ENCODE data around the gene RNU5B-1.
A peak's percentile ranks its signal among the peaks of the same experiment; 100 is the strongest.

Gene RNU5B-1

DNA sequence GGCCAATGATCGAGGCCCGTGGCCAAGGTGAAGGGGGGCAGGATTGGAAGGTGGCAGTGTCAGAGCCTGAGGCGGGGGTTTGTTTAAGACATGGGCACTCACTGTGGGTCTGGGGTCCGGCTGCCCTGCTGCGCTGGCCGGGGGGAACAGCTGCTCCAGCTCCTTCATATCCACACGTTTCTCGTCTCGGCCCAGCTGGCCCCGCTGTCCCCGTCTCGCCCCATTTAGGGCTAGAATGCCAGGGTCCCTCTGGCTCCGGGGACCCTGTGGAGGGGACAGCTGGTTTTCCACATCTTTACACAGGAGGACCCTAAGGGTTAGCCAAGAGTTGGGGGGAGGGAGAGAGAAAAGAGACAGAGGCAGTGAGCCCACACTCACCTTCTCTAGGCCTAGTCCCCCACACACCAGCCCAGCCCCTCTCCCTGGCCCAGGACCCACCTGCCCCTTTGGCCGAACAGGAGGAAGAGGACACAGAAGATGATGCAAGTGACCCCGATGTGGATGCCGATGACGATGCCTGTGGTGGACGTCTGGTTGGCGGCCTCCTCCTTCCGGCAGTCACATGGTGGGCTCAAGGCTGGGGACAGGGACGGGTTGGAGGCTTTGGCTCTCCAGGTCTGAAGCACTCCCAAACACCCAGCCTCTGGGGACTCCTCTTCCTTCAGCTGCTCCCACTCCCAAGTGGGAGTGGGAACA is 25.0 kb downstream of the RNU5B-1 start:
- Histone ChIP-seq H3K9me3 (ENCODE audit: insufficient read depth, low read length) (no peaks in the 10 kb centered on the region), H3K4me1 (ENCODE audit: insufficient read depth, insufficient read length) (peaks cover 17% of the 10 kb centered on the region), H3K27me3 (ENCODE audit: insufficient read depth, insufficient read length) (no peaks in the 10 kb centered on the region), H3K9ac (ENCODE audit: insufficient read length, low read depth) (no peak overlapping the region), H3K4me3 (ENCODE audit: insufficient read length, low read depth) (no peak overlapping the region), H3K36me3 (ENCODE audit: insufficient read depth, insufficient read length, low read length) (peaks cover 69% of the 10 kb centered on the region)
- TF ChIP-seq SUZ12 (IDR thresholded peaks at IDR 0.05; ENCODE audit: extremely low read depth, insufficient read depth, insufficient read length) = no peak
- TF ChIP-seq YY1 (IDR thresholded peaks at IDR 0.05; ENCODE audit: insufficient read depth, insufficient read length) = no peak
- no peak for TF ChIP-seq ZNF274 (IDR thresholded peaks at IDR 0.05; ENCODE audit: low read depth, low read length)
- DNase-seq (ENCODE audit: low read depth, low spot score) = no peak

DNA sequence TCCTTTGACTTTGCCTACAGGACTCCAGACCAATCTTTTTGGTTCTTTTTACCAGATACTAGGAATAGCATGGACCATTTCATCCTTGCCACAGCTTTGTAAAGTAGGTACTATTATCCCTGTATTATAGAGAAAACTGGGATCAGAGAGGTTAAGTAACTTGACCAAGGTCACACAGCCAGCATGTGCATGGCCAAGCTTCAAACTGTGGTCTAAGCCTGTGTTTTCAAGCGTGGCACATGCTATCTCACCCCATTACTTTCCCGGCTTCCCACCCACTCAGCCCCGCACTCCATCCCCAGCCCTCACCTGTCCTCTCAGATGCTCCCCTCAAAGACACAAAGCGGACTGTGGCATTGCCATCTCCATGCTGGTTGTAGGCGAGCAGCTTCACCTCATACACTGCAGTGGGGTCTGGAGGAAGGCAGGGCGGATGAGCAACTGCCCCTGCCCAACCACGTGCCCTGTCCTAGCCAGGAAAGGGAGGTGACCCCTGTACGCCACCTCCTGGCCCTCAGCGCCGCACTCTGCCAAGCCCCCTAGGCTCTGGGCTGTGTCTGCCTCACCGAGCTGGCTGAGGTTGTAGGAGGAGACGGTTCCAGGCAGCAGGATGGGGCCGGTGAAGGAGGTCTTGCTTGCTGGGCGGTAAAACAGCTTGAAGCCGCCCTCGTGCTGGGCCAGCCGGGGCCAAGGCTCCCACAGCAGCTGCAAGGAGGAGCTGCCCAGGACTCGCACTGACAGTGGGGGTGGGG is 25.7 kb downstream of the RNU5B-1 start:
- DNase-seq (ENCODE audit: low read depth, low spot score) = no peak
- peak overlapping the region; percentile 1 for H3K9ac ChIP-seq (ENCODE audit: insufficient read length, low read depth)
- no peaks in the 10 kb centered on the region for H3K9me3 ChIP-seq (ENCODE audit: insufficient read depth, low read length)
- peaks cover 72% of the 10 kb centered on the region for H3K36me3 ChIP-seq (ENCODE audit: insufficient read depth, insufficient read length, low read length)
- peaks cover 23% of the 10 kb centered on the region for H3K4me1 ChIP-seq (ENCODE audit: insufficient read depth, insufficient read length)
- no peaks in the 10 kb centered on the region for H3K27me3 ChIP-seq (ENCODE audit: insufficient read depth, insufficient read length)
- TF ChIP-seq SUZ12 (IDR thresholded peaks at IDR 0.05; ENCODE audit: extremely low read depth, insufficient read depth, insufficient read length) (no peak), YY1 (IDR thresholded peaks at IDR 0.05; ENCODE audit: insufficient read depth, insufficient read length) (no peak), ZNF274 (IDR thresholded peaks at IDR 0.05; ENCODE audit: low read depth, low read length) (no peak)
- H3K4me3 ChIP-seq (ENCODE audit: insufficient read length, low read depth) = no peak overlapping the region

DNA sequence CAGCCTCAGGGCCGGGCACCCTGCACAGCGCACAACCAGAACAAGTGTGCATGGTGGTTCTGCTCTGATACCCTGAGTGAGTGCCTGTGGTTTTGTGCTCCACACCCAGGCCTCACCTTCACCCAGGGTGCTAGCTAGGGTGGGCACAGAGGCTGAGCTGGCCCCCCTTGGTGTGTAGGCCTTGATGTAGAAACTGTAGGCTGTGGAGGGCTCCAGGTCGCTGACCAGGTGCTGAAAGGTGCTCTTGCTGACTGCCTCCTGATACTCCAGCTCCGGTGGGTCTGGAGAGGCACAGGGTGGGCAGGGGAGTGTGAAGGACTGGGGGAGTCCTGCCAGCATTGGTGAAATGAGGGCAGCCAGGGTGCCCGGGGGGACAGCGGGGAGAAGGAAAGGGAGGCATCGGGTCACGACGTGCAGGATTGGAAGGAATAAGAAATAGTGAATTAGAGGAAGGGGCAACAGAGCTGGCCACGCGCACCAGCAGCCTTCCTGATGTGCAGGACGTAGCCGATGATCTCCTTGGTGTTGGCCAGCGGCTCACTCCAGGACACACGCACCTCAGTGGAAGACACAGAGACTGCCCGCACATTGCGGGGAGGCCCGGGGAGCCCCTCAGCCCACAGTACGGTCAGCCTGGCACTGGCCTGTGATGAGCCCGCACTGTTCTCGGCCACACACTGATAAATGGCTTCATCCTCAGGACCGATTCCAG is 26.6 kb downstream of the RNU5B-1 start:
- no peak for TF ChIP-seq ZNF274 (IDR thresholded peaks at IDR 0.05; ENCODE audit: low read depth, low read length)
- Histone ChIP-seq H3K4me1 (ENCODE audit: insufficient read depth, insufficient read length) (peaks cover 31% of the 10 kb centered on the region), H3K4me3 (ENCODE audit: insufficient read length, low read depth) (no peak overlapping the region), H3K36me3 (ENCODE audit: insufficient read depth, insufficient read length, low read length) (peaks cover 79% of the 10 kb centered on the region), H3K9me3 (ENCODE audit: insufficient read depth, low read length) (no peaks in the 10 kb centered on the region), H3K9ac (ENCODE audit: insufficient read length, low read depth) (peak overlapping the region; percentile 29), H3K27me3 (ENCODE audit: insufficient read depth, insufficient read length) (no peaks in the 10 kb centered on the region)
- no peak for DNase-seq (ENCODE audit: low read depth, low spot score)

DNA sequence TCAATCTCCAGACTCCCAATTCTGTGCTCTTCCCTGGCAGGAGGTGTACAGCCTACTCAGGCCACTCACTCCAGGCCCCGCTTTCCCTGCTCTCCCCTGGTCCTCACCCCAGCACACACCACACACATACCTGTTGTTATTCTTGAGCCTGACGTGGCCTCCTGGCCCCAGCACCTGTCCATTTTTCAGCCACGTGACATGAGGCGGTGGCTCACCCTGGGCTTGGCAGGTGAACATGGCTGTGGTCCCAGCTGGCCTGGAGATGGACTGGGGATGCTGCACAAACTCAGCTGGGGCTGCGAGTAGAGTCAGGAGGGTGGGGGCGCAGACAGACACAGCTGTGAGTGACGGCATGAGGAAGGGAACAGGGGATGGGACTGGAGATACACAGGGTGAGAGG is 27.3 kb downstream of the RNU5B-1 start:
- H3K4me3 ChIP-seq (ENCODE audit: insufficient read length, low read depth) = no peak overlapping the region
- no peaks in the 10 kb centered on the region for H3K9me3 ChIP-seq (ENCODE audit: insufficient read depth, low read length)
- H3K27me3 ChIP-seq (ENCODE audit: insufficient read depth, insufficient read length) = no peaks in the 10 kb centered on the region
- no peak for DNase-seq (ENCODE audit: low read depth, low spot score)
- TF ChIP-seq ZNF274 (IDR thresholded peaks at IDR 0.05; ENCODE audit: low read depth, low read length) (no peak), YY1 (IDR thresholded peaks at IDR 0.05; ENCODE audit: insufficient read depth, insufficient read length) (no peak), SUZ12 (IDR thresholded peaks at IDR 0.05; ENCODE audit: extremely low read depth, insufficient read depth, insufficient read length) (no peak)
- H3K36me3 ChIP-seq (ENCODE audit: insufficient read depth, insufficient read length, low read length) = peaks cover 79% of the 10 kb centered on the region
- peaks cover 33% of the 10 kb centered on the region for H3K4me1 ChIP-seq (ENCODE audit: insufficient read depth, insufficient read length)
- peak overlapping the region; percentile 17 for H3K9ac ChIP-seq (ENCODE audit: insufficient read length, low read depth)

DNA sequence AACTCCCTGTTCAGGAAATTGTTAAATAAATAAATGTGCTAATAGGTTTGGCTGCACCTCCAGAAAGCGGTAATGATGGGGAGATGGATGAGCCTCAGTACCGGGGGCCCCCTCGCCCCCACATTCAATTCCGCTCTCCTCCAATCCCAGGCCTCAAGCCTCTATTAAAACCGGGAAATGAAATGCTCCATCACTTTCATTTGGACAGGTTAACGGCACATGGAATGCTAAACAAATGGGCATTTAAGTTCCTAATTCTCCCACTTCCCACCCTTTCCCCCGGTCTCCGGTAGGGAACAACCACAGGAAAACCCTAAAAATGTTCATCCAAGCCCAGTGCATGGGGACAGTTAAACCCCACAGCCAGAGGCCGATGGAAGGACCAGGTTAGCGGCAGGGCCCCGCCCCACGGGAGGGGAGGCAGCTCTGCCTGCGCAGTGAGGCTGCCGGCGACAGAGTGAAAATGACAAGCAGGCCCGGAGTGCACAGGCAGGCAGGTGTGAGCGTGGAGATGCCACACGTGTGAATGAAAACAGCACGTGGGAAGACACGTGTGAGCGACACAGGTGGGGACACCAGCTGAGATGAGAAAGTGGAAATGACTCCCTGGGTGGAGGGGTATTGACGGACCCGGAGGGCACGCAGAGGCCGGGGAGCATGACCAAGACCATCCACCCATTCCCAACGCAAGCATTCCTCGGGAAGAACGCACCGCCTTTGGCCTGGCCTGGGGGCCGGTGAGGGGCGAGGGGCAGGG is 28.1 kb downstream of the RNU5B-1 start:
- Histone ChIP-seq H3K9me3 (ENCODE audit: insufficient read depth, low read length) (no peaks in the 10 kb centered on the region), H3K27me3 (ENCODE audit: insufficient read depth, insufficient read length) (no peaks in the 10 kb centered on the region), H3K9ac (ENCODE audit: insufficient read length, low read depth) (peak overlapping the region; percentile 51), H3K4me3 (ENCODE audit: insufficient read length, low read depth) (no peak overlapping the region), H3K36me3 (ENCODE audit: insufficient read depth, insufficient read length, low read length) (peaks cover 75% of the 10 kb centered on the region), H3K4me1 (ENCODE audit: insufficient read depth, insufficient read length) (peaks cover 40% of the 10 kb centered on the region)
- DNase-seq (ENCODE audit: low read depth, low spot score) = no peak
- TF ChIP-seq ZNF274 (IDR thresholded peaks at IDR 0.05; ENCODE audit: low read depth, low read length) = no peak
- TF ChIP-seq SUZ12 (IDR thresholded peaks at IDR 0.05; ENCODE audit: extremely low read depth, insufficient read depth, insufficient read length) = no peak
- no peak for TF ChIP-seq YY1 (IDR thresholded peaks at IDR 0.05; ENCODE audit: insufficient read depth, insufficient read length)

DNA sequence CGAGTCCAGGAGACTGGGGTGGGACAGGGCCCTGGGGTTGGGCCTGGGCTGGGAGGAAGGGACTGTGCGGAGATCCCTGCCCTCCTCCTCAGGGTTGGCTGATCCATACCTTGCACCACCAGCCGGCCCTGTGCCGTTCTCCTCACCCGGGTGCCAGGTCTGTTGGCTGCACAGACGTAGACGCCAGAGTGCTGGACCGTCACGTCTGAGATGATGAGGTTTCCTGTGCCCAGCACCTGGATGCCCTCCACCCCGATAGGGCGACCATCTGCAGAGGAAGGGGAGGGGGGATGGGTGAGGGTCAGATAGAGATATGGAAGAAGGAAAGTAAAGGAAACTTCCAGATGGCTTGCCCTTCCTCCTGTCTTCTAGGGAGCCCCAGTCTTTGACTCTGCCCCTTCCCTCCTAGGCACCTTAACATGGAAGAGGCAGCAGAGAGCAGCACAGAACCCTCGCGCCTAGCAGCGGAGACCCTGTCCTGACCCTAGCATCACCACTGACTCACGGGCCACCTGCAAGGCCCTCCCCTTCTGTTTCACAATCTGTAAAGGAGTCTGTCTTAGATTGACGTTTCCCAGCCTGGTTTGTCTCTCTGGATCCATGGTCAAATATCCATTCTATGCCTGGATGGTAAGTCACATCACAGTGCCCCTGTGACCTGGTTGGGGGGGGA is 28.8 kb downstream of the RNU5B-1 start:
- no peaks in the 10 kb centered on the region for H3K9me3 ChIP-seq (ENCODE audit: insufficient read depth, low read length)
- no peaks in the 10 kb centered on the region for H3K27me3 ChIP-seq (ENCODE audit: insufficient read depth, insufficient read length)
- H3K9ac ChIP-seq (ENCODE audit: insufficient read length, low read depth) = no peak overlapping the region
- no peak overlapping the region for H3K4me3 ChIP-seq (ENCODE audit: insufficient read length, low read depth)
- TF ChIP-seq YY1 (IDR thresholded peaks at IDR 0.05; ENCODE audit: insufficient read depth, insufficient read length) (no peak), SUZ12 (IDR thresholded peaks at IDR 0.05; ENCODE audit: extremely low read depth, insufficient read depth, insufficient read length) (no peak), ZNF274 (IDR thresholded peaks at IDR 0.05; ENCODE audit: low read depth, low read length) (no peak)
- DNase-seq (ENCODE audit: low read depth, low spot score) = no peak
- peaks cover 43% of the 10 kb centered on the region for H3K4me1 ChIP-seq (ENCODE audit: insufficient read depth, insufficient read length)
- peaks cover 68% of the 10 kb centered on the region for H3K36me3 ChIP-seq (ENCODE audit: insufficient read depth, insufficient read length, low read length)
